Ovary (tissue), 3 donors: ENCODE measurements around the gene PBX1.

ENCODE experiments used
- CTCF ChIP-seq, 3 donors: fragments of 450-650 bp in 2 of 3; fragments of 200-600 bp in 1 of 3; IDR thresholded peaks; one replicate each; pipeline versions ENCODE4 v1.5.1 to v1.8.0; 2016 to 2022; ENCODE audit warnings: antibody characterized with exemption in 3 of 3, mild to moderate bottlenecking in 1 of 3
- POLR2A ChIP-seq: fragments of 450-650 bp; IDR thresholded peaks from one replicate; pipeline ENCODE4 v1.6.1; 2017; ENCODE audit warnings: antibody characterized with exemption, mild to moderate bottlenecking, moderate library complexity
- donor health status: DM: no; HTN: no; CAD: no.

DNA sequence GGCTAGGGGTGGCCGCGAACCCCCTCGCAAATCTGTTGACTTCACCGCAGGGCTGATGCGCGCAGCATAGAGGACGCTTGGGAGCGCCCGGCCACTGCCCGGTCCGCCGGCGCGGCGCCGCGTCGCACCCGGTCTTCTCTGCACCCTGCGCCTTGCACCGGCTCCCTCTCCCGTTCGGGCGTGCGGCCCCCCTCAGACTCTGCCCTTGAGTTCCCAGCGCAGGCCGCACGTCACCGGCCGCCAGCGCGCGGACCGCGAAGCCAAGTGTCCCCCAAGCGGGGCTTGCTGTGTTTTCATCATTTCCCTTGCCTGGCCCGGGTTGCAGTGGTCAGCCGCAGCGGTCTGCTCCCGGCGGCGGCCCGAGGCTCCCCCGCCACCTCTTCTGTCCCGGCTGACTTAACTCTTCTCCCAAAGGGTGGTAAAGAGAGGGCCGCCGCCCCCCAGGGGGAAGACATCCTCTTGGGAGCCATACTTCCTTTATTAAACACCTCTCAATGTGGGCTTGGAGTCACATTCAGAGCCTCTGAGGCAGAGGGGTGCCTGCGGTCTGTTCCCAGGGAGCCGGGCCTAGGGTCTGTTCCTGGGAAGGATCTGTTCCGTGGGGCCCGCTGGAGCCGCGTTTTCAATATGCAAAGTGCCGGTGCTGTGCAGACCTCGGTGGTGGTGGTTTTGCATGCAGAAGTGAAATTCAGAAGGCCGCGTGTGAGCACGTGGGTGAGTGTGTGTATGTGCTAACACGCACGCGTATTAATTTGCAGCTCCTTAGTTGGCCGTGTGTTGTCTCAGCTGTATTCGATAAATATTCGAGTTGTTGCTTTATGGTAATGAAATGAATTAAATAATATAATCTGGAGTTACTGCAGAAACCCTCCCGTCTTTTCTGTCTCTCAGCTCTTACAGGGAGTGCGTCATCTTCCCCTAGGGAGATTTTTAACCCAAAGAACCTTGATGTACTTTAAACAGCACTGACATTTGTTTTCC, 17.6 kb downstream of the PBX1 start:
- TF ChIP-seq CTCF (IDR thresholded peaks at IDR 0.05) (no peak), POLR2A (no peak)
